Bone marrow (tissue), 2 donors: ENCODE measurements around the gene FAHD2B.
"Not testable (repeated sequence)": the region's sequence is repeated elsewhere in the genome, so short reads cannot be mapped to it uniquely, and the experiment has no call there.

ENCODE experiments used
- DNase-seq, 2 donors: peaks; one replicate each; lab custom pipeline; 2025; lab: John Stamatoyannopoulos, UW

FAHD2B gene

GRCh38 chr2:97067279-97068004 lies 27.2 kb downstream of the FAHD2B start:
- no peak for DNase-seq

- not testable (repeated sequence) for DNase-seq
These were observed 28.7 kb downstream of the FAHD2B start for GRCh38 chr2:97066030-97066429.

GRCh38 chr2:97062020-97062419 lies 32.7 kb downstream of the FAHD2B start:
- DNase-seq = not testable (repeated sequence)

GRCh38 chr2:97059782-97060181 lies 34.9 kb downstream of the FAHD2B start:
- DNase-seq = not testable (repeated sequence)

- not testable (repeated sequence) for DNase-seq
These were observed 38.5 kb downstream of the FAHD2B start for GRCh38 chr2:97056150-97056549.

- not testable (repeated sequence) for DNase-seq
These were observed 44.6 kb downstream of the FAHD2B start for GRCh38 chr2:97050032-97050431.

- not testable (repeated sequence) for DNase-seq
These were observed 46.2 kb downstream of the FAHD2B start for GRCh38 chr2:97048448-97048847.

GRCh38 chr2:97046676-97047075 lies 48.0 kb downstream of the FAHD2B start:
- DNase-seq = not testable (repeated sequence)

GRCh38 chr2:97045895-97046499 lies 48.7 kb downstream of the FAHD2B start:
- DNase-seq = not testable (repeated sequence)
